K562 (cell line): Measurements from ENCODE around the gene SPAG7. TPM values are rescaled to one million over a fixed set of nuclear protein-coding genes. Genes with fewer than 3 reads are reported as not detected.

Experiments
- ARHGAP35 ChIP-seq: fragments of 450-650 bp; IDR thresholded peaks from 2 replicates; pipeline ENCODE4 v1.6.1; 2018; ENCODE audit not compliant: partially characterized antibody
- ARID1B ChIP-seq: fragments of 450-650 bp; IDR thresholded peaks from 2 replicates; pipeline ENCODE4 v1.6.1; 2016; ENCODE audit warnings: antibody characterized with exemption, mild to moderate bottlenecking, inconsistent platforms
- BMI1 ChIP-seq: fragments of 150-350 bp; IDR thresholded peaks from 2 replicates; pipeline ENCODE4 v1.6.1; 2014; ENCODE audit warnings: low read length
- CBFA2T2 ChIP-seq: fragments of 450-650 bp; conservative IDR thresholded peaks from 2 replicates; pipeline ENCODE4 v1.6.1; 2017; ENCODE audit warnings: mild to moderate bottlenecking
- MBD2 ChIP-seq: sonication (generic); IDR thresholded peaks from 2 replicates; pipeline ENCODE4 v1.6.1; 2016; ENCODE audit warnings: low read depth, borderline replicate concordance
- MCM5 ChIP-seq: fragments of 450-650 bp; IDR thresholded peaks from 2 replicates; pipeline ENCODE4 v1.6.1; 2016; ENCODE audit warnings: low read depth
- NRF1 ChIP-seq, 2 experiments: fragments of 450-650 bp; IDR thresholded peaks in 1 of 2; conservative IDR thresholded peaks in 1 of 2; 2 replicates each; pipeline ENCODE4 v1.6.1; 2014; ENCODE audit warnings: mild to moderate bottlenecking in 2 of 2
- RBFOX2 ChIP-seq: fragments of 200-400 bp; formaldehyde crosslinking; IDR thresholded peaks from 2 replicates; pipeline ENCODE4 v1.6.1; 2017; ENCODE audit warnings: low read depth, mild to moderate bottlenecking, low read length, moderate library complexity
- SRF ChIP-seq, 2 experiments: fragments of 250-450, 450-650 bp in 1 of 2; sonication (Bioruptor Pico) in 1 of 2; sonication (generic) in 1 of 2; formaldehyde crosslinking; IDR thresholded peaks; 2 replicates each; pipeline versions ENCODE4 v1.5.0 to v1.5.1; 2020 to 2022; ENCODE audit warnings: mild to moderate bottlenecking in 1 of 2, missing genetic modification reagents in 1 of 2
- TOE1 ChIP-seq, 2 experiments: fragments of 450-650 bp in 1 of 2; sonication (generic) in 1 of 2; formaldehyde crosslinking in 1 of 2; IDR thresholded peaks; 2 replicates each; pipeline versions ENCODE4 v1.7.1 to v1.8.0; 2016 to 2022; ENCODE audit warnings: borderline replicate concordance in 2 of 2, mild to moderate bottlenecking in 2 of 2, antibody characterized with exemption in 1 of 2, inconsistent platforms in 1 of 2, low read depth in 1 of 2, missing genetic modification reagents in 1 of 2, moderate library complexity in 1 of 2
- ZEB2 ChIP-seq: fragments of 450-650 bp; IDR thresholded peaks from 2 replicates; pipeline ENCODE4 v1.6.1; 2016
- ZFP36 ChIP-seq: fragments of 150-350 bp; IDR thresholded peaks from 2 replicates; pipeline ENCODE4 v1.6.1; 2018; ENCODE audit warnings: low read length, low read depth; ENCODE audit not compliant: partially characterized antibody
- ZNF253 ChIP-seq: fragments of 250-450 bp; sonication (Bioruptor Pico); conservative IDR thresholded peaks from 2 replicates; pipeline ENCODE4 v1.6.1; 2021; ENCODE audit warnings: mild to moderate bottlenecking
- polyA plus RNA-seq, 8 experiments: library from polyadenylated mRNA; depleted of rRNA in 4 of 8; stranded (reverse) in 5 of 8; unstranded in 3 of 8; fragments of >200 nt; fragmentation: Nextera tagmentation in 2 of 8; fragmentation: Illumina TruSeq in 1 of 8; extraction: Ambion mirVana in 2 of 8; extraction: Trizol in 1 of 8; gene quantifications; 2 replicates each; pipeline versions ENCODE4 v1.2.1 to v1.2.3, GENCODE V29; 2011 to 2014; ENCODE audit warnings: inconsistent platforms in 1 of 8, missing spikeins in 1 of 8
- total RNA-seq, 7 experiments: library from RNA; depleted of rRNA in 6 of 7; stranded (reverse); fragments of >200 nt in 6 of 7; fragmentation: Illumina TruSeq in 2 of 7; extraction: Trizol in 2 of 7; gene quantifications; 2 replicates each; pipeline versions ENCODE4 v1.2.1 to v1.2.3, GENCODE V29; 2011 to 2021; ENCODE audit warnings: low replicate concordance in 1 of 7
- TF ChIP-seq, protein P1 (sequence below): fragments of 450-650 bp; IDR thresholded peaks from 2 replicates; pipeline ENCODE4 v1.6.1; 2018; ENCODE audit not compliant: partially characterized antibody
- TF ChIP-seq, protein P2 (sequence below): fragments of 250-450 bp; sonication (Bioruptor Pico); IDR thresholded peaks from 2 replicates; pipeline ENCODE4 v1.9.0; 2021; ENCODE audit warnings: mild to moderate bottlenecking, inconsistent platforms

The SPAG7 gene
- total and polyA plus RNA-seq, 9 of the 15 experiments (the other 6 are each of a cell fraction or from before 2014, with no cell fraction given) = 5.6 to 53.5 (median 36.3) TPM

GRCh38 chr17:4987767-4988567, 20.4 kb upstream of the SPAG7 start (continued):
- peak; percentile 12; the same call in 1 of the 2 replicates for TF ChIP-seq RBFOX2
- no peak for TF ChIP-seq ARID1B
- no peak for TF ChIP-seq BMI1
- TF ChIP-seq, protein P1, sequence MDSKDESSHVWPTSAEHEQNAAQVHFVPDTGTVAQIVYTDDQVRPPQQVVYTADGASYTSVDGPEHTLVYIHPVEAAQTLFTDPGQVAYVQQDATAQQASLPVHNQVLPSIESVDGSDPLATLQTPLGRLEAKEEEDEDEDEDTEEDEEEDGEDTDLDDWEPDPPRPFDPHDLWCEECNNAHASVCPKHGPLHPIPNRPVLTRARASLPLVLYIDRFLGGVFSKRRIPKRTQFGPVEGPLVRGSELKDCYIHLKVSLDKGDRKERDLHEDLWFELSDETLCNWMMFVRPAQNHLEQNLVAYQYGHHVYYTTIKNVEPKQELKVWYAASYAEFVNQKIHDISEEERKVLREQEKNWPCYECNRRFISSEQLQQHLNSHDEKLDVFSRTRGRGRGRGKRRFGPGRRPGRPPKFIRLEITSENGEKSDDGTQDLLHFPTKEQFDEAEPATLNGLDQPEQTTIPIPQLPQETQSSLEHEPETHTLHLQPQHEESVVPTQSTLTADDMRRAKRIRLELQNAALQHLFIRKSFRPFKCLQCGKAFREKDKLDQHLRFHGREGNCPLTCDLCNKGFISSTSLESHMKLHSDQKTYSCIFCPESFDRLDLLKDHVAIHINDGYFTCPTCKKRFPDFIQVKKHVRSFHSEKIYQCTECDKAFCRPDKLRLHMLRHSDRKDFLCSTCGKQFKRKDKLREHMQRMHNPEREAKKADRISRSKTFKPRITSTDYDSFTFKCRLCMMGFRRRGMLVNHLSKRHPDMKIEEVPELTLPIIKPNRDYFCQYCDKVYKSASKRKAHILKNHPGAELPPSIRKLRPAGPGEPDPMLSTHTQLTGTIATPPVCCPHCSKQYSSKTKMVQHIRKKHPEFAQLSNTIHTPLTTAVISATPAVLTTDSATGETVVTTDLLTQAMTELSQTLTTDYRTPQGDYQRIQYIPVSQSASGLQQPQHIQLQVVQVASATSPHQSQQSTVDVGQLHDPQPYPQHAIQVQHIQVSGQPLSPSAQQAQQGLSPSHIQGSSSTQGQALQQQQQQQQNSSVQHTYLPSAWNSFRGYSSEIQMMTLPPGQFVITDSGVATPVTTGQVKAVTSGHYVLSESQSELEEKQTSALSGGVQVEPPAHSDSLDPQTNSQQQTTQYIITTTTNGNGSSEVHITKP = no peak
- TF ChIP-seq CBFA2T2 = no peak
- no peak for TF ChIP-seq ARHGAP35
- 0 out of 4 replicates have a peak, but pooled peaks of 1 of the 2 experiments have one; percentile 15 for TF ChIP-seq SRF (CRISPR knock-in tag; IDR thresholded peaks at IDR 0.05)
- 0 out of 2 replicates have a peak, but pooled peaks have one; percentile 0 for TF ChIP-seq TOE1 (IDR thresholded peaks at IDR 0.05; ENCODE audit: borderline replicate concordance)
- TF ChIP-seq TOE1 (CRISPR knock-in tag; IDR thresholded peaks at IDR 0.05; ENCODE audit: borderline replicate concordance, low read depth) = no peak
- peak; percentile 17 to 65; a peak in 2 of 4 replicates for TF ChIP-seq NRF1 (conservative IDR thresholded peaks at IDR 0.05 in 1 of 2, IDR thresholded peaks at IDR 0.05 in 1 of 2)
- TF ChIP-seq ZEB2 = no peak
- TF ChIP-seq MCM5 = no peak
- TF ChIP-seq ZNF253 (CRISPR knock-in tag) = no peak
- TF ChIP-seq MBD2 = no peak
- TF ChIP-seq, protein P2, sequence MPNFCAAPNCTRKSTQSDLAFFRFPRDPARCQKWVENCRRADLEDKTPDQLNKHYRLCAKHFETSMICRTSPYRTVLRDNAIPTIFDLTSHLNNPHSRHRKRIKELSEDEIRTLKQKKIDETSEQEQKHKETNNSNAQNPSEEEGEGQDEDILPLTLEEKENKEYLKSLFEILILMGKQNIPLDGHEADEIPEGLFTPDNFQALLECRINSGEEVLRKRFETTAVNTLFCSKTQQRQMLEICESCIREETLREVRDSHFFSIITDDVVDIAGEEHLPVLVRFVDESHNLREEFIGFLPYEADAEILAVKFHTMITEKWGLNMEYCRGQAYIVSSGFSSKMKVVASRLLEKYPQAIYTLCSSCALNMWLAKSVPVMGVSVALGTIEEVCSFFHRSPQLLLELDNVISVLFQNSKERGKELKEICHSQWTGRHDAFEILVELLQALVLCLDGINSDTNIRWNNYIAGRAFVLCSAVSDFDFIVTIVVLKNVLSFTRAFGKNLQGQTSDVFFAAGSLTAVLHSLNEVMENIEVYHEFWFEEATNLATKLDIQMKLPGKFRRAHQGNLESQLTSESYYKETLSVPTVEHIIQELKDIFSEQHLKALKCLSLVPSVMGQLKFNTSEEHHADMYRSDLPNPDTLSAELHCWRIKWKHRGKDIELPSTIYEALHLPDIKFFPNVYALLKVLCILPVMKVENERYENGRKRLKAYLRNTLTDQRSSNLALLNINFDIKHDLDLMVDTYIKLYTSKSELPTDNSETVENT (CRISPR knock-in tag) = no peak
- TF ChIP-seq ZFP36 = no peak
